HG02870 (cell line): Measurements from ENCODE around the gene TRABD2B.
"Not testable (repeated sequence)": the region's sequence is repeated elsewhere in the genome, so short reads cannot be mapped to it uniquely, and the experiment has no call there.

ENCODE experiments used
- ATAC-seq: cut with Tn5 transposase; IDR thresholded peaks from one replicate; pipeline ENCODE4 v1.9.1; 2021; ENCODE audit warnings: mild to moderate bottlenecking, moderate library complexity; ENCODE audit not compliant: unreplicated experiment

The TRABD2B gene

DNA sequence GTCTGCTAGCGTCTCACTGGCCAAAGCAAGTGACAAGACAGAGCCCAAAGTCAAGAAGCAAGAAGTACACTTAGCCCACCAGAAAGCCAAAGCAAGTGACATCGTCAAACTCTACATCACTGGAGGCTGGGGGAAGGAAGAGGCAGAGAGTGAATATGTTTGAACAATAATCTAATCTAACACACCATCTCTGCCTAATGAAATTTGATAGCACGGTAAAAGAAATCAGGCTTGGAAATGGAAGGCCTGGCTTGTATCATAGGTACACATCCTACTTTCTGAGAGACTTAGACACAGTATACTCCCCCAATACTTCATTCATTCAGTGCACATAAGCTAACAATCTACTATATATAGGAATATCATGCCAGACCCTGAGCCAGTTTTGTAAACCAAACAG is 26.3 kb downstream of the TRABD2B start:
- ATAC-seq, result no peak

GRCh38 chr1:47969478-47969877 is 27.7 kb downstream of the TRABD2B start:
- no peak for ATAC-seq

GRCh38 chr1:47968556-47968888 is 28.7 kb downstream of the TRABD2B start:
- no peak for ATAC-seq

DNA sequence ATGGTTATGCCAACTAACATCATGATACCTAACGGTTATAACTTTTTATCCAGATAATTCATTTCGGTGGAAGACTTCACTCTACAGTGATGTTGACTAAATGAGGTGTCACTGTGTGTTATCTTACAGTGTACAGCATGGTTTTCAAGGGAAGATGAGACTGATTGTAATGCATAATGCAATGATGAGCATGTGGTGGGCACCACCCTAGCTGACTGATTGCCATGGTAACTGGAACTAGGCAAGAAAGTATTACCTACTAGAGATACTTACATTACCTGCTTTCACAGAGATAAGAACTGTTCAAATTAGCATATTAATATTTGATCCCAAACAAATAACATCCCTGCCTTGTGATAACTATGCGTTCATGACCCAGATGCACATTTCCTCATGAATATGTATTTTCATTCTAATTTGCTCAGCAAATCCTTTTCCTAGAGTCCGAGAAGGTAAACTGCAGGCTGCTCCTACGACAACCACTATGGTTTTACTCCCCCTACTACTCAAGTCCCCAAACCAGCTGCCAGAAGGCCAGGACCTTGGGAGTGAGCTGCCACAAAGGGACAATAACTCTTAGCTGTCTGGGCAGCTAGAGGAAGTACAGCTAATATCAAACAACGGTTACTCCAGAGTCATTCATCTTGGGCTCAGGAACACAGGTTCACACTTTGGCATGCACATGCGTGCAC is 29.2 kb downstream of the TRABD2B start:
- no peak for ATAC-seq

GRCh38 chr1:47965816-47966215 is 31.4 kb downstream of the TRABD2B start:
- ATAC-seq, result no peak

GRCh38 chr1:47964636-47965035 is 32.5 kb downstream of the TRABD2B start:
- no peak for ATAC-seq

DNA sequence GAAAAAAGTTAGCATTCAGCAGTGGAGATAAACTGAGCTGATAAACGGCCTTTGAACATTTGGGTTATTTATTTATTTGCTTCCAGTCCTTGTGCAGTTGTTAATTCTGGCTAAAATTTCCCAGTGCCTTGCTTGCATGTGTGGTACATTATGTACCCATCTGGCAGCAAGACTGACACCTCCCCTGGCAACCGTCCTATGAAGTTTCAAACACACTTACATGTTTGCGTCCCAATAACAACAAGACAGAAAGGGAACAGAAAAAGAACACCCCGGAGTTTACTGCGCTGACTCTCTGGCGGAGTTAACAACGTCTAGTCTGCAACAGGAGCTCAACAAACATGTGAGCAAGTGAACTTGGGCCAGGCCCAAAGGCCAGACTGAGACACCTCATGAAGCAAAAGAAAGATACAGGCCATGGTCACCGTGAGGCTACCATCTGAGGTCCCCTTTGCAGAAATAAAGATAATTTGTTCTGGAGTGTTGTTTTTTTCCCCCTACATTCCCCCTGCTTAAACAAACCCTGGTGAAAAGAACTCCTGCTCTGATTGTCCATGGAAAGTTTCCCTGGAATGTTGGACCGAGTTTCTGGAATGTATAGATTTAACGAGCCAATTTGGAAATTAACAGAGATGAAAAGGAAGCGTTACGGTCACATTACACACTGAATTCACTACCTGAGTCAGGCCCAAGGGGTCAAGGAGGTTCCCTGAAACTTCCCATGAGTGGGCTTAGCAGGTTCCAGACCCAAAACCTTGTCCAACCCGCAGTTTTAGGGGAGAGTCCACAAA is 33.4 kb downstream of the TRABD2B start:
- ATAC-seq, result no peak

- ATAC-seq, result no peak
Measured at GRCh38 chr1:47962750-47963492, 34.3 kb downstream of the TRABD2B start.

GRCh38 chr1:47961835-47962234 is 35.4 kb downstream of the TRABD2B start:
- not testable (repeated sequence) for ATAC-seq

DNA sequence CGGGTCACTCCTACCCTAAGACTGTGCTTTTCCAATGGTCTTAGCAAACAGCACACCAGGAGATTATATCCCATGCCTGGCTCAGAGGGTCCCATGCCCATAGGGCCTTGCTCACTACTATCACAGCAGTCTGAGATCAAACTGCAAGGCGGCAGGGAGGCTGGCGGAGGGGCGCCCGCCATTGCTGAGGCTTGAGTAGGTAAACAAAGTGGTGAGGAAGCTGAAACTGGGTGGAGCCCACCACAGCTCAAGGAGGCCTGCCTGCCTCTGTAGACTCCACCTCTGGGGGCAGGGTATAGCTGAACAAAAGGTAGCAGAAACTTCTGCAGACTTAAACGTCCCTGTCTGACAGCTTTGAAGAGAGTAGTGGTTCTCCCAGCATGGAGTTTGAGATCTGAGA is 40.7 kb downstream of the TRABD2B start:
- not testable (repeated sequence) for ATAC-seq

DNA sequence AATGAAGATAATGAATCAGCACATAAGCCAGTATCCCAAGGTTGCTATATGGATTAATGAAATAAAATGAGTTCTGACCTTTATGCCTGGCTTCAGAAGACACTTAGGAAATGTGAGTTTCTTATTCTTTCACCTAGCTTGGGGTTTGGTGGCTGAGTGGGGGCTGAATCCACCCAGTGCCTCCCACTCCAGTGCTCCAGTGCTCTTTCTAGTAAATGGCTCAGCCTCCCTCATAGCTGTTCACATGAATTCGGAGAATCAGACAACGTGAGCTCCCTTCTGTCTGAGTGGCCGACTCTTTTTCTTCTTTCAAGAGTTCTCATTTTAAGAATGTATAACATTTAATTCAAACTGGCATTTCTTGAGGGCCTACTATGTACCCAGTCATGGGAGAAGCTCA is 43.5 kb downstream of the TRABD2B start:
- no peak for ATAC-seq

DNA sequence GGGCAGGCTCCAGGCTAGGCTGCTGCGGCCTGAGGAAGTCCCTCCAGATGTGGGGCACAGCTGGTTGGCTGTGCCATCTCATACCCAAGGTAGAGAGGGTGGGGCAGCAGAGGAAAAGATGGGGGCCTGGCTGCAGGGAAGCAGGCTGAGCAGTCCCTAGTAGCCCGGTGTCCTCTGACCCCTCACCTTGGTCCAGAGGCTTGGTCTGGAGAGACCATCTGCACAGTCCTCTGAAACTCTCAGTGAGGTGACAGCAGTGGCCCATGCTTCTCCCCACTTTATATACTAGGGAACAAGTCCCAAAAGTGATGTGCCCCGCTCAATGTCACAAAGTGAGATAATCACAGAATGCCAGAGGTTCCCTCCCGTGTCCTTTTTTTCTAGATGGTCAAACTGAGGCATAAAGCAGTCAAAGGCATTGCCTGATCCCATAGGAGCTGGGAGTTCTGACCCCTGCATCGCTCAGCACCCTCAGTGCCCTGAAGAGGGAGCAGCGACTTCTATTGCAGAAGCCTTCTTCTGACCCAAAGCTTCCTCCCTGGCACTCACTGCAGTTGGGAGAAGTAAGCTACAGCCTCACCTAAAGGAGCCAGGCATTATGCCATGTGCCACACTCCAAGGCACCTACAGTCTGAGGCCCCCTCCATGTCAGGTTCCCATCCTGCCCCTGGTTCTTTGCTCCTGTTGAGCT is 45.5 kb downstream of the TRABD2B start:
- ATAC-seq, result no peak

- ATAC-seq, result no peak
Measured at GRCh38 chr1:47951026-47951425, 46.2 kb downstream of the TRABD2B start.

GRCh38 chr1:47950471-47950870 is 46.7 kb downstream of the TRABD2B start:
- no peak for ATAC-seq

DNA sequence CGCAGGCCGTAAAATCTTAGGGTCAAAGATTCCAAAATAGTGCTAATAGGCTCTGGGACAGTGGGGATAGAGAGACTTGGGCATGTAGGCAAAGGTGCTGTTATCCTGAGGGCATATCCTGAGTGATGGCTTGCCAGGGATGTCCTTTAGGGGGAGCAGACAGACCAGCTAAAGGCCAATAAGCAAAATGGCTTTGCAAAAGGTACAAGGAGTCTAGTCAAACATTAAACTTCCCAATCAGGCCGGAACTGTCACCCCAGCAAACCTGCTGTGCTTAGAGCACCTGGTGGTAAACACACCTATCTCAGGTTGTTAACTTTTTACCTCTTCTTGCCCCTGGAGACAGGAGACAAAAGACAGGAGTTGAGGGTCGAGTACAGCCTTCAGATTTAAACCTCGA is 49.1 kb downstream of the TRABD2B start:
- ATAC-seq, result no peak

DNA sequence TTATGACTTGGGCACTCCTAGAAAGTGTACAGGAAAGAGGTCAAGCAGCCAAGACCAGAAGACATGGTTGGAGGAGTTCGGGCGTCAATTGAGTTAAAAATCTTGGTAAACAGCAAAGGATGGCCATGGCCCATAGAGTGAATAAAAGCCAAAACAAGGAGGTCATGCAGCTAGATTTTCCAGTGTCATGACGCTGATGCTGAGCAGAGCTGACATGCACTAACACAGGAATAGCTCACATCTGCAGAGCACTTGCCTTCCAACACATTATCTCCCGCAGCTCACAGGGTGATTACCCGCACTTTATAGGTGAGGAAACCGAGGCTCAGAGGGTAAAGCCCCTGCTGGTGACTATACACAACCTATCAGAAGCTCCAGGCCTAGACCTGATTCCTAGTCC is 49.7 kb downstream of the TRABD2B start:
- no peak for ATAC-seq

GRCh38 chr1:47944561-47944960 is 52.6 kb downstream of the TRABD2B start:
- no peak for ATAC-seq

GRCh38 chr1:47942240-47942629 is 55.0 kb downstream of the TRABD2B start:
- no peak for ATAC-seq

DNA sequence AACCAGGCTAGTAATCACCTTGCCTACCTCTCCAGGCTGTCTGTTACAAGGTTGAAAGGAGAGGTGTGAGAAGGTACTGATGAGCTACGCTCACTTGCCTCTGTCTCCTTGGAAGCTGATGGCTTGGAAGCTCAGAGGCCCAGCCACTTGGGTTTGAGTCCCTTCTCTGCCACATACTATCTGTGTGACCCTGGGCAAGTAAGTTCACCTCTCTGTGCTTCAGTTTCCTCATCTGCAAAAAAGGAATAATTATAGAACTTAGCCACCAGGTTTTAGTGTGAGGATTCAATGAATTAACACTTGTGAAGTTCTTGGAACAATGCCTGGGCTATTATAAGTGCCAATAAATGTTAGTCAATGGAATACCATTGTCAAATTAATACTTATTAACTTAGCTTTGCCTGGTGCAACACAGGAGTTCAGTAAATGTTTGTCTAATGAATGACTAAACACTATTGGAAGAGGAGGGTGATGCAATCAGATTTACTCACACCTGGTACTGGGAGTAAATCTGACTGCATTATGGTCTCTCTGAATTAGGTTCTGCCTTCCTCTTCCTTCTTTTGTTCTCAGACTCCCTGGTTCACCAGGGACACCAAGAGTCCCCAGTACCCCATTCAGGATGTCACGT is 55.5 kb downstream of the TRABD2B start:
- no peak for ATAC-seq

DNA sequence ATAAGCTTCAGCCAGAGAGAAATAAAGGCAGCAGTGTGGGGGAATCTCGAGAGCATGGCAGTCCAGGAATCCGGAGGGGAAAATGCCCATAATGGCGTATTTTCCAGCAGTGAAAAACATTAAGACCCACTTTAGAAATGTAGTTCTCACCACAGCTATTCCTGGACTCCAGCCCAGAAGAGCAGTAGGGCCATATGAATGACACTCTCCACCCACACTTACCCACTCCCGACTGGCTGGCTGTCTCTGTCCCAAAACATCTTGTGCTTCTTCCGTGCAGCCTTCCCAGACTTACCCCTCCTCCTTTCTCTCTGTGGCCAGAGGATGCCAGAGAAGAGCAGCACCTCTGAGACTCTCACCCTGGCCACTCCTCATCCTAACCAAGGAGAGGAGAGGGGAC is 56.4 kb downstream of the TRABD2B start:
- no peak for ATAC-seq

GRCh38 chr1:47940326-47940725 is 56.9 kb downstream of the TRABD2B start:
- ATAC-seq, result no peak
